Activated effector memory CD4-positive, alpha-beta T cell treated with anti-CD3 and anti-CD28 coated beads, Interleukin-2, amount 50 U/mL, for 16 hours (primary cell): ENCODE results near the gene TPCN1.

Experiments
- DNase-seq: peaks from one replicate; pipeline ENCODE4 v3.0.0-alpha.2; 2020

The TPCN1 gene

DNA sequence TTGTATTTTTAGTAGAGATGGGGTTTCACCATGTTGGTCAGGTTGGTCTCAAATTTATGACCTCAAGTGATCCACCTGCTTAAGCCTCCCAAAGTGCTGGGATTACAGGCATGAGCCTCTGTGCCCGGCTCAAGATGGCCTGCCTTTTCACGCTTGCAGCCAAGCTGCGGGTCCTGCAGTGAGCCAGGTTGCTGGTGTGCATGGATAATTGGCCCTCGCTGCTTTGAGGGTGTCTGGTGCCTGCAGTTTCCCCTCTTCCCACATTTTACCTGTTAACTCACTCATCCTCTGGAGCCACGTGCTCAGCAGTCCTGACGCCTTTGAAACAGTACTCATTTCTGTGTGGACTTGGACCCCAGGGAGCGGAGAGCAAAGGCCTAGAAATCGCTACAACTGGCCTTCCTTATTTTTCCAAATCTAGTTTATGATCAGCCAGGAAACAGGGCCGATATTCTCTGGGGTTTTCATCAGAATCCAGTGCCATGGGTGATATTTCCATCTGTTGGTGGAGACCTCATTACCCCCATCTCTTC is 42.2 kb downstream of the TPCN1 start:
- DNase-seq = no peak

DNA sequence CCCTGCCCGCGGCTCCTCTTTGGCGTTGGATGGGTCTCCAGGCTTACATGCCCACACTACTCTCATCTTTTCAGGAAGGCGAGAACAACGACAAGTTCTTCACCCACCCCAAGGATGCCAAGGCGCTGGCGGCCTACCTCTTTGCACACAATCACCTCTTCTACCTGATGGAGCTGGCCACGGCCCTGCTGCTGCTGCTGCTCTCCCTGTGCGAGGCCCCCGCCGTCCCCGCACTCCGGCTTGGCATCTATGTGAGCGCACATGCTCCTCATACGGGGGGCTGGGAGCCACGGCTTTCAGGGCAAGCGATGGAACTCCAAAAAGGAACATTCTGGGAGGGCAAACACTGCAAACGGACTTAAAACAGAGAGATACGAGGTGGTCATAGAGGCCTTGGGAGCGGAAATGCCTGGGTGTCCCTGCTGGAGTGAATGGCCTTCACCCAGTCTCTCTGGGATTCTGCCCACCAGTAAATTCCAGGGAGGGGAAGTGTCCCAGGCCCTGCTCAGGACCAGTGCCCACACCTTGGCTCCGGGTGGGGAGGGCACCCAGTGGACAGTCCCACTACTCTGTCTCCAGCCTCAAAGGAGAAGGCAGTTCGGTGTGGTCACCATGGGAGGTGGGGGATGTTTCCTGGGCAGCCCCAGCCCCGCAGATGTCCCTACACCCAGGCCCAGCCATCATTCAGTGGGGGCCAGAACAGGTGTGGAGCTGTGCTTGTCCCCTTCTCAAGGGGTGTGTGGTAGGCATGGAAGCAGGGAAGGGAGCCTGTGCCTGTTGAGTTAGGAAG is 45.0 kb downstream of the TPCN1 start:
- no peak for DNase-seq

DNA sequence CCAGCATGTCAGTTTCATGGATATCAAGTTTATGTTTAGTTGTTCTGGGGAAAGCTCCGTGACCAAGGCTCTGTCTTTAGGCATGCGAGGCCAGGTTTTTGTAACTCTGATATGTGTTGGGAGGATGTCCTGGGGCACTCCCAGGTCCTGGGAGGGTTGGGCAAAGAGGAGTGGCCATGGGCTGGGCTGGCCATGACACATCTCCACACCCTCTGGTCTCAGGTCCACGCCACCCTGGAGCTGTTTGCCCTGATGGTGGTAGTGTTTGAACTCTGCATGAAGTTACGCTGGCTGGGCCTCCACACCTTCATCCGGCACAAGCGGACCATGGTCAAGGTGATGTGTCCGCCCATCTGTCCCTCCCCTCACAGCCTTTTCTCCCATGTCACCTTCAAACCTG is 46.4 kb downstream of the TPCN1 start:
- DNase-seq = no peak

DNA sequence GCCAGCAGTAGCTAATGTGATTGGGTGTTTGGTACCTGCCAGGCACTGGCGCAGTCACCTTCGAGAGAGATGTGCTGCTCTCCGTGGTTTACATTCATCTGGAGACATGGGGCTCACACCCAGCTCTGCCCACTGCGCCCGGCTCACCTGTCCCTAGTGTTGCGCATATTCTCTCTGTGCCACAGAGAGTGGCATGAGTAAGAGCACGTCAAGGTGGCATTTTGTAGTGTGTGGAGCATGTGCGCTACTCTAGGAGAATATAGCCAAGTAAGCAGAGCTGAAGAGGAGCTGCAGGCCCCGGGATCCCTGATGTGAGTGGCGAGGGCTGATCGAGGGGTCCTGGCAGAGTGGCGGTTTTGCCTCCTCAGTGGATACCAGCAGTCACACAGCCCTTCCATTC is 46.9 kb downstream of the TPCN1 start:
- no peak for DNase-seq

DNA sequence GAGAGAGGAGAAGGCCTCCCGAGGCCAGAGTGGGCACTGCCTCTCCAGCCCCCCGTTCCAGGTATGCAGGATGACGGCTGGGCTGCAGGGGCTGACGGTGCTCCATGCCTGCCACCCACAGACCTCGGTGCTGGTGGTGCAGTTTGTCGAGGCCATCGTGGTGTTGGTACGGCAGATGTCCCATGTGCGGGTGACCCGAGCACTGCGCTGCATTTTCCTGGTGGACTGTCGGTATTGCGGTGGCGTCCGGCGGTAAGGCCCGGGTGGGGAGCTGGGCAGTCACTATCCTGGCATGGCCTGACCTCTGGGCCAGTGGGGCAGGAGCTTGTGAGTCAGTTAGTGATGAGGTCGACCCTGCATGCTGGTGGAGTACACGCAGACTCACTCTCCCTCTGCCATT is 47.4 kb downstream of the TPCN1 start:
- no peak for DNase-seq

DNA sequence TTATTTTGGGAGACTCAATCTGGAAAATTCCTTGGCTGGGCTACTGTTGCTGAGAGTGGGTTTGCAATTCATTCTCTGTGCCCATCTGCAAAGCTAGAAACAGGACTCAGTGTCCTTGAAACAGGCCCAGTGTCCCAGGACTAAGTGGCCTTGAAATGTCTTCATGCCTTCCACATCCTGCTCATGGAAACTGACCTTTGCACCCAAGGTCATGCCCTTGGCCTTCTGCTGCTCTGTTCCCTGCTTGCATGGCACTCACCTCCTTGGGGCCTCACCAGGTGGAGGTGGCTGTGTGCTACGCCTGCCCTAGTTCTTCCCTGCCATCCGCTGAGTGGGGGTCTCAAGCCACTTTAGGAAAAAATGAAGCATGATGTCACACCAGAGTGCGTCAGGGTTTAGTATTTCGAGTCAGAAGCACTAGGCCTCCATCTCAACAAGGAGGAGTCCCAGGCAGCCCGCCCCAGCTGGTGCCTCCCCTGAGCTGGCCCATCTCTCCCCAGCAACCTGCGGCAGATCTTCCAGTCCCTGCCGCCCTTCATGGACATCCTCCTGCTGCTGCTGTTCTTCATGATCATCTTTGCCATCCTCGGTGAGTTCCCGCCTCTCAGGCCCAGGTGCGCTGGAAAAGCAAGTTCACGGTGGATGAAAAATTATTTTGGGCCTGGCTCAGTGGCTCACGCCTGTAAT is 48.1 kb downstream of the TPCN1 start:
- DNase-seq = no peak

DNA sequence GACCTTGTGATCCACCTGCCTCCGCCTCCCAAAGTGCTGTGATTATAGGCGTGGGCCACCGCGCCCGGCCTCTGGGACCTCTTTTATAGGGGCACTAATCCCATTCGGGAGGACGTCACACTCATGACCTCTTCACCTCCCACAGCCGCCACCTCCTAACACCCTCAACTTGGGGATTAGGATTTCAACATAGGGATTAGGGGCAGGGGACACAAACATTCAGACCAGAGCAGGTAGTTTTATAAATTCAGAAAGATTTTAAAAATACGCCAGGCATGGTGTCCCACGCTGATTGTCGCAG is 49.4 kb downstream of the TPCN1 start:
- no peak for DNase-seq

DNA sequence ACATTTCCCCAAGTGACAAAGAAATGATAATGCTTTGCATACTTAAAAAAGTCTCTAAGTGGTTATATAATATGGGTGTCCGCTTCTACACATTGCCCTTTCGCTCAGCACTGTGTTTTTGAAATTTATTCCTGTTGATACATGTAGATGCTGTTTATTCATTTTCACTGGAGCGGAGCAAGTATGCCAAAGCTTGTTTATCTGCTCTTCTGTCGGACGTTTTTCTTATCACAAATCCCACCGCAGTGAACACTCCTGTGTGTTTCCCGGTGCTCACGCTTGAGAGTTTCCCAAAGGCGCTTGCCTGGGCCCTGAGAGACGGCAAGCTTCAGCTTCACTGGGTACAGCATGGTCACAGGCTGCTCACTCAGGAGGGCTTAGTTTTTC is 50.2 kb downstream of the TPCN1 start:
- DNase-seq = no peak

DNA sequence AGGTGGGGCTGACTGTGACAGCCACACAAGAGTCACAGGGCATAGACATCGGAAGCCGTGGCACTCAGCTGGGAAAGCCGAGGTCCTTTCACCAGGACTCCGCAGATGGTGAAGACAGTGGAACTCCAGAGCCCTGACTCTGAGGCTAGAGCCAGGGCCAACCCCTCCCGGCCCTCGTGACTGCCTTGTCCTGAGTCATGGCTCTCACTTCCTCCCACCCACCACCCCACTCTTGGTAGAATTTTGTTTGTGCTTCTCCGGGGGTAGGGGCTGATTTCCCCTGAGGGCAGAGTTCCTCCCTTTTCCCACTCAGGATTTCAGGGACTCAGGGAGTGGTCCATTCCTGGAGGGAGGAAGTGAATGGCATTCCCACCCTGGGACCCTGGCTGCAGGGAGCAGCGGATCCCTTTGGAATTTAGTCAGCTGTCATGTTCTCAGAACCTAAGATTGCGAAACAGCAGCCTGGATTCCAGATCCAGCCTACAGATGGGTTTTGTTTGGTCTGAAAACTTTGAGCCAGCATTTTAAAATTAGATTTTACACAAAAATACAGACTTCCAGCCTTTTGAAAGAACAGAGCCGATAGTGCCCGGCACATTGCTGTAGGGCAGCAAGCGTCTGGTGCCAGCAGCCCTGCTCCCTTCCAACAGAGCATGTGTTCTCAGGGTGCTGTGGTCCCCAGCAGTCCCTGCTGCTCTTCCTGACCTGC is 50.7 kb downstream of the TPCN1 start:
- DNase-seq = no peak

DNA sequence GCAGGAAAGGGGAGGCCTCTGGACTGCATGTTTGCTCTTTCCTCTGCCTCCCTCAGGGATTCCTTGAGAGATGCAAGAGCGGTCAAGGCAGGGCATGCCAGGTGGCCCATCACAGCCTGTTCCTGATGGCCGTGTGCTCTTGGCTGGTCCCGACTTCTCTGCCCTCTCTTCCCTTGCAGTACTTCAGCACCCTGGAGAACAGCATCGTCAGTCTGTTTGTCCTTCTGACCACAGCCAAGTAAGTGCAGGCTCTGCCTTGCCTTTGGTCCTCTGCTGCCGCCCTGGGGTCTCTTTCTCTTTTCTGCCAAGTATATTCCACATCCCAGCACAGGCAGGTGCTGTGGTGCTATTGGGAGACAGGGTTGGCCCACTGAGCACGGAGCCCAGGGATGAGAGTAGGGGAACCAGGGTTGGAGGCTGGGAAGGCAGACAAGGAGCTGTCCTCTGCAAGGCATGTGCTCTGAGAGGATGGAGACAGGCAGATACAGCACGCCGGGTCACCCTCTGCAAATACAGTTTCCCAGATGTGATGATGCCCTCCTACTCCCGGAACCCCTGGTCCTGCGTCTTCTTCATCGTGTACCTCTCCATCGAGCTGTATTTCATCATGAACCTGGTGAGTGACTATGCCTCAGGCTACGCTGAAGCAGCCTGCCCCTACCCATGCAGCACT is 51.9 kb downstream of the TPCN1 start:
- DNase-seq = no peak

DNA sequence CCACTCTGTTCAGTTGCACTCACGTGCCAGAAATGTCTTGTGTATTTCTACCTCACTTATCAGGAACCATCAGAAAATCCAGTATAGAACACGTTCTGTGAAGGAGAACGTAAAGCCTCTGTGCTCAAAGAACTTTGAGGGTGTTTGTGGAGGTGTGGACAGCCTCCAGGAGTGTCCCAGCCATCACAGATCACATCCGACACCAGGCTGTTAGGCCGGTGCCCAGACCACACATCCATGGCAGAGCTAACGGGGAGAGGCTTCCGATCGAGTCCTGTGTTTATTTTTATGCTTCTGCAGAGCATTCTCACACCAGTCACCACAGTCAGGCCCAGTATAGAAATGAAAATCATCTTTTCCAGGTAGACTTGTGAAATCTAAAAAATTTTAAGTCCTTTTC is 53.6 kb downstream of the TPCN1 start:
- DNase-seq = no peak

DNA sequence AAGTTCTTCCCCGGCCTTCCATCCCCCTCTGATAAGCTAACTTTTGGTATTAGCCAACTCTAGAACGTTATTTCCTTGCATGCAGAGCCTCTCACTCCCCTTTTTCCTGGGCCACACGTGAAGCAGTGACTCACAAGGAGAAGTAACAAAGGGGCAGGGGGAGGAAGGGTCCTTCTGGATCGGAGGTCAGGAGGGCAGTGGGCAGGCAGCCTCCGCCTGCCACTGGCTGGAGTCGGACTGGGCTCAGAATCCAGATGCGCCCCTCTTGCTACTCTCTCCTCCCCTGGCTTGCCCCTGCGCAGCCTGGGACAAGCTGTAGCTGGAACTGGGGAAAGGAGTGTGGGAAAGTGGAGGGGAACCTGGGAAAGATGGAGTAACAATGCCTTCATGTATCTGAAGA is 55.0 kb downstream of the TPCN1 start:
- no peak for DNase-seq

DNA sequence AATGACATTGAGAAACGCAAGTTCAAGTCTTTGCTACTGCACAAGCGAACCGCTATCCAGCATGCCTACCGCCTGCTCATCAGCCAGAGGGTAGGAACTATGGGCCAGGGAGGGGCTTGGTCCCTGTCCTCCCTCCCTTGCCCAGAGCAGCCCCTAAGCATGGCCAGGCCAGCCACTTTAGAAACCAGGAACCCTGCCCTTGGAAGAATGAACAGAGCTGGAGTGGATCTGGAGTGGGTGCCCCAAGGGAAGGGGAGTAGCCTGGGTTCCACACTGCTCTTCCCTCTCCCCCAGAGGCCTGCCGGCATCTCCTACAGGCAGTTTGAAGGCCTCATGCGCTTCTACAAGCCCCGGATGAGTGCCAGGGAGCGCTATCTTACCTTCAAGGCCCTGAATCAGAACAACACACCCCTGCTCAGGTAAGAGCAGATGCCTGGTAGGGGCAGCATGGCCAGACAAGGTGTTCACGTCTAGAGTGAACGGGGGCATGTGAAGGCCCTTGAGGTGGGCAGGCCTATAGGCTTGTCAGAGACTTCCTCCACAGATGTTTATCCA is 55.8 kb downstream of the TPCN1 start:
- DNase-seq = no peak

DNA sequence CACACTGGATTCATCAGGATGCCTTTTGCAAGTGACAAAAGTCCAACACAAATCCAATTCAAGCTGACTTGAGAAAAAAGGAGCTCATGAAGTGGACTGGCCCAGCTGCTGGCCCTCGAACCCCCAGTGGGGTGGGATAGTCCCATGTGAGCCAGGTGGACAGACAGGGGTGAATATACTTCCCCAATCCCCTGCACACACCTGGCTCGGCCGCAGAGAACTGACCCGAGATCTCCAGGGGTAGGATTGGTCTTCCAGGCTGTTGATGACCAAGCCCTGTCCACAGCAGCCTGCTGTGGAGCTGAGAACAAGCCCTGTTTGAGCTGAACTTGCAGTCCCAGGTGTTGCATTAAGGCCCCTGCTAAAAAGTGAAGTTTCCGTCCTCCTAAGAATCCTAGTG is 56.2 kb downstream of the TPCN1 start:
- DNase-seq = no peak

DNA sequence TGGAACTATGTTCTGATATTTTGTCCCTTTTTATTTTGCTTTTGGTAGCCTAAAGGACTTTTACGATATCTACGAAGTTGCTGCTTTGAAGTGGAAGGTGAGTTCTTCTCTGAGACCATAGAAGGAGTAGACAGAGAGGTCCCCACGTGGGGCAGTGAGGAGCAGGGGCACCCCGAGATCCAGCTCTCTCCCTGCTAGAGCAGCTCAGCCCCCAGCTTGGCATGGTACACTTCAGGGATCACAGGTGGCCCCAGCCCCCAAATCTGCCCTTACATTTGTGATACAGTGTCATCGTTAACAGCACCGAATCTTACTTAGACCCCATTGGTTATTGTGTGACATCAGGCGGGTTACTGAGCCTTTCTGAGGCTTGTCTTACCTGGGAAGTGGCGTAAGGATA is 56.9 kb downstream of the TPCN1 start:
- DNase-seq = no peak

DNA sequence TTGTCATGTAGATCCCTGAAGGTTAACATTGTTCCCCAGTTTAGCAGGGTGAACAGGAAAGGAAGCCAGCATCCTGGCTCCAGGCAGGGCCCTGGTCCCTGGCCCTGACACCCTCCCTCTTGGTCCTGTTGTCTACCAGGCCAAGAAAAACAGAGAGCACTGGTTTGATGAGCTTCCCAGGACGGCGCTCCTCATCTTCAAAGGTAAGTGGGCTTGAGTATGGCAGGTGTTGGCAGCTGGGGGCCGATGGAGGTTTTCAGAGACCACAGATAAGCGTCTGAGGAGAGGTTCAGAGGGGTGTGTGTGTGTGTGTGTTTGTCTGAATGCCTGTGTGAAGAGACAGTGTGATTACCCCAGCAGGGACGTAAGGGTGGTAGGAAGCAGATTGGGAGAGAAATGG is 57.4 kb downstream of the TPCN1 start:
- no peak for DNase-seq

DNA sequence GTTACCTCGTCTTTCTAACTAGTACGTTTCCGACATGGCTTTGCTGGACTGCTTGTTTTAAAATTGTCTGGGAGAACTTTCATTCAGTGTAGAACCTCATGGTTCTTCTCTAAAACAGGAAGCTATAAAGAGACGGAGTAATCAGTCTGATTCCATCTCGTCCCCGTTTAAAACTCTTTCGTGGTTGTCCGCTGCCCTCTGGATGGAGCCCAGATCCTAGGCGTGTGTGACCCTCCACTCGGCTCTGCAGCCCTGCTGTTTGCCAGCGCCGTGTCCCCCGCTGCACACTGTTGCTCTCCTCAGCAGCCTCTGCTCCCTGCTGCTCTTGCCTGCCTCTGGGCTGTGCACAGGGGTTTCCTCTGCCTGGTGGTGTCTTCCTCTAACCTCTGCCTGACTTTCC is 63.5 kb downstream of the TPCN1 start:
- DNase-seq = no peak

DNA sequence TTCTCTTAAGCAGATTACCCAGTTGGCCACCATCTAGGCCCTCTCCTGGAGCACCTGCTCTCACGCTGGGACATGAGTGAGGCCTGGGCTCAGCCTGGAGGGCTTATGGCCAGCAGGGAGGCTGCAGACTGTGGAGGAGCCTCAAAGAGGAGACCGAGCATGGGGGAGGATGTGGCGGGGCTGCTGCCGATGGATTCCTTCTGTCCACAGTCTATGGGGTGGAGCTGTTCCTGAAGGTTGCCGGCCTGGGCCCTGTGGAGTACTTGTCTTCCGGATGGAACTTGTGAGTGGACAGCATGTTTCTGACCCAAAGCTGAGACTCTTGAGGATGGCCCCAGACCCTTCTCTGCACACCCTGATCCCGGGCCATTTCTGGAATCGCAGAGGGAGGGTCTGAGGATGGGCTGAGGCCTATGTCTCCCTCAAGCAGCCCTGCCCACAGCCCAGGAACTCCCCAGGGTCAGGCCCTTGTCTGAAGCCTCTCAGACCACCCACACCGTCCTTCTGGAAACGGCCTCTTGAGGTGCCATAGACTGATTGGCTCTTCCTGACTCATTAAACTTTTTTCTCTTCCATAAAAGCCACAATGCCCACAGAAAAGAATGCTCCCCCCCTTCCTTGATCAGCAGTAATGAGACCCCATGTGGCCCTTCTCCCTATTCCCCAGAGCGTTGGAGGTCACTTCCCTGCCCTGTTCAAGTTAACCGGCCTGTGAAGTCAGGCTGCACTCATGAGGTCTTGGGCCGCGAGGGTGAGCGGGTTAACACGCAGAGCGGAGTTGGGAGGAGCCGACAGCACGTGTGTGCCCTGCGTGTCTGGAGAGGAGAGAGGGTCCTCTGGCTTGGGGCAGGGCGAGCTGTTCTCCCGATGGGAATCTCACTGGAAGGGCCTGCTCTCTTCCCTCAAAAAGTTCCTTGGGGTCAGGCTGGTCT is 64.7 kb downstream of the TPCN1 start:
- no peak for DNase-seq

DNA sequence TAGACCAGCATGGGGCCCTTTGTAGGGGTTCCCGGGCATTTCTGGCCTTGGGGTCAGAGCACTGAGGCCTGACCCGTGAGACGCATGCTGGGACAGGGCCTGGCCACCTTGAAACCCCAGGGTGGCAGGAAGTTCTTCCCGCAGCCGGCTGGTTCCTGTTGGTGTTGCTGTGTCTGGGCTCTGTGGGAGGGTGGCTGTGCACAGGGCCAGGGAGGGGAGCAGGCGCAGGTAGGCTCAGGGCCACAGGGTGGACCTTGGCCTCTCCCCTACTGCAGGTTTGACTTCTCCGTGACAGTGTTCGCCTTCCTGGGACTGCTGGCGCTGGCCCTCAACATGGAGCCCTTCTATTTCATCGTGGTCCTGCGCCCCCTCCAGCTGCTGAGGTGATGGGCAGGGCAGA is 65.4 kb downstream of the TPCN1 start:
- DNase-seq = no peak

DNA sequence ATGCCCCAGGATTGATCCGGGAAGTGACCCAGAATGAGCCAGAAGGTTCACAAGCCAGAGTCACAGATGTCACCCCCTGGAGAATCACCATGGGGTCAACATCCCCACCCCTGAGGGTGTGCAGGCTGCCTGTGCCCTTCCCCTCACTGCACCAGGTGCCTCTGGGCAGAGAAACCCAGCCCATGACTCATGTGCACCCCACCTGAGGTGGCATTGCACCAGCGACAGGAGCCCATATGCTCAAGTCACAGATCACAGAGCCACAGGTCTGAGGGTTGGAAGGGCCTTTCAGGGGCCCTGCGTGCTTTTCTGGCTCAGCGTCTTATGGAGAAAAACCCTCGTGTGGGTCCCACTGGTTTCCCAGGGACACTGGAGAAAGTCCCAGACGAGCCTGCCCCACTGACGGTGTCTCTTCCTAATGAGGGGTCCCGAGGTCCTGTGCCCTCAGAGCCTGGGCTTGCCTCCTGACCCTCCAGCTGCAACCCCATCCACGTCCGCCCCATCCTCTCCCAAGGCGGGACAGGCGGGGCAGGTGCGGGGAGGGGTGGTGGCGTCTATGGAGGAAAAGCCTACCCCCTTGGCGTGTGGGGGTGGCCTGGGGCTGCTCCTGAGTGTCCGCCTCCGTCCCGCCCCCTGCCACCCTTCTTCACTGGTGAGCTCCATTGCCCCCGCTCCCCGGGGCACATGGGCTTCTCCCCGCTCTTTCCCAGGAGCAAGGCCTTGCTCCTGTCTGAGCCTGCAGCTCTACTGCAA is 66.1 kb downstream of the TPCN1 start:
- no peak for DNase-seq

DNA sequence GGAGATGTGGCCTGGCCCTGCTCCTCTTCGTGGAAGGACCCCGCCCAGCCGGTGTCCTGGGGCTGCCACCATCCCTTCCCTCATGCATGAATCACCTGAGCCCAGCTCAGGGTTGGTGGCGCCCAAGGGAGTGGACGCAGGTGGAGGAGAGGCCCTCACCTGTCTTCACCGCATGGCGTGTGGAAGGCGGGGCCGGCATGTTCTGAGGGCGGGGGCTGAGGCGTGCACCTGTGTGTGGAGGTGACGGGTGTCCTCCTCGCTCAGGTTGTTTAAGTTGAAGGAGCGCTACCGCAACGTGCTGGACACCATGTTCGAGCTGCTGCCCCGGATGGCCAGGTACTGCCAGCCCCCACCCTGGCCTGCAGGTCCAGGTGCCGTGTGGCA is 66.6 kb downstream of the TPCN1 start:
- no peak for DNase-seq
